ENCODE data around the gene PADI4.

The PADI4 gene

GRCh38 chr1:17313530-17314309 is 5.7 kb downstream of the PADI4 start:
- no peak overlapping the region for H3K4me3 ChIP-seq (replicated peaks; ENCODE audit: low read depth, low read length)
- no peaks in the 10 kb centered on the region for H3K36me3 ChIP-seq (ENCODE audit: control insufficient read depth, insufficient read depth, low read length)
- no peak for TF ChIP-seq CTCF (IDR thresholded peaks at IDR 0.05; ENCODE audit: insufficient read depth, low read length, poor library complexity, severe bottlenecking)
- DNase-seq (ENCODE audit: extremely low read depth, insufficient read length), result no peak
- H3K27me3 ChIP-seq (replicated peaks; ENCODE audit: control insufficient read depth, insufficient read depth, low read length), result peaks cover 2% of the 10 kb centered on the region; the same call in 1 of the 2 replicates

- DNase-seq (ENCODE audit: extremely low read depth, insufficient read length), result no peak
- H3K4me3 ChIP-seq (replicated peaks; ENCODE audit: low read depth, low read length), result no peak overlapping the region
- peaks cover 2% of the 10 kb centered on the region; the same call in 1 of the 2 replicates for H3K27me3 ChIP-seq (replicated peaks; ENCODE audit: control insufficient read depth, insufficient read depth, low read length)
- no peaks in the 10 kb centered on the region for H3K36me3 ChIP-seq (ENCODE audit: control insufficient read depth, insufficient read depth, low read length)
- no peak for TF ChIP-seq CTCF (IDR thresholded peaks at IDR 0.05; ENCODE audit: insufficient read depth, low read length, poor library complexity, severe bottlenecking)
Observed at GRCh38 chr1:17314491-17314971, 6.5 kb downstream of the PADI4 start.

GRCh38 chr1:17315542-17316130 is 7.6 kb downstream of the PADI4 start:
- peaks cover 2% of the 10 kb centered on the region; the same call in 1 of the 2 replicates for H3K27me3 ChIP-seq (replicated peaks; ENCODE audit: control insufficient read depth, insufficient read depth, low read length)
- no peaks in the 10 kb centered on the region for H3K36me3 ChIP-seq (ENCODE audit: control insufficient read depth, insufficient read depth, low read length)
- no peak for TF ChIP-seq CTCF (IDR thresholded peaks at IDR 0.05; ENCODE audit: insufficient read depth, low read length, poor library complexity, severe bottlenecking)
- DNase-seq (ENCODE audit: extremely low read depth, insufficient read length), result no peak
- H3K4me3 ChIP-seq (replicated peaks; ENCODE audit: low read depth, low read length), result no peak overlapping the region

- DNase-seq (ENCODE audit: extremely low read depth, insufficient read length), result no peak
- Histone ChIP-seq H3K27me3 (replicated peaks; ENCODE audit: control insufficient read depth, insufficient read depth, low read length) (peaks cover 2% of the 10 kb centered on the region; the same call in 1 of the 2 replicates), H3K36me3 (ENCODE audit: control insufficient read depth, insufficient read depth, low read length) (no peaks in the 10 kb centered on the region), H3K4me3 (replicated peaks; ENCODE audit: low read depth, low read length) (no peak overlapping the region)
- TF ChIP-seq CTCF (IDR thresholded peaks at IDR 0.05; ENCODE audit: insufficient read depth, low read length, poor library complexity, severe bottlenecking), result no peak
Observed at GRCh38 chr1:17316704-17317103, 8.7 kb downstream of the PADI4 start.

GRCh38 chr1:17318262-17318661 is 10.3 kb downstream of the PADI4 start:
- no peaks in the 10 kb centered on the region for H3K36me3 ChIP-seq (ENCODE audit: control insufficient read depth, insufficient read depth, low read length)
- TF ChIP-seq CTCF (IDR thresholded peaks at IDR 0.05; ENCODE audit: insufficient read depth, low read length, poor library complexity, severe bottlenecking), result no peak
- no peak overlapping the region for H3K4me3 ChIP-seq (replicated peaks; ENCODE audit: low read depth, low read length)
- peaks cover 2% of the 10 kb centered on the region; the same call in 1 of the 2 replicates for H3K27me3 ChIP-seq (replicated peaks; ENCODE audit: control insufficient read depth, insufficient read depth, low read length)
- DNase-seq (ENCODE audit: extremely low read depth, insufficient read length), result no peak

All from GM06990 (cell line).